Skeletal muscle satellite cell (primary cell): ENCODE measurements around the gene DHX30. TPM values are rescaled to one million over a fixed set of nuclear protein-coding genes. Genes with fewer than 3 reads are reported as not detected.

Source experiments
- H3K27me3 ChIP-seq: 2 replicates; pipeline ENCODE4 v1.7.0; 2013; ENCODE audit warnings: low read length; ENCODE audit not compliant: control insufficient read depth, insufficient read depth
- H3K36me3 ChIP-seq: 2 replicates; pipeline ENCODE4 v1.7.0; 2013; ENCODE audit warnings: mild to moderate bottlenecking, control low read depth, low read length; ENCODE audit not compliant: insufficient read depth
- H3K4me1 ChIP-seq: 2 replicates; pipeline ENCODE4 v1.7.0; 2013; ENCODE audit warnings: low read length; ENCODE audit not compliant: control insufficient read depth, insufficient read depth
- H3K4me2 ChIP-seq: 2 replicates; pipeline ENCODE4 v1.7.0; 2013; ENCODE audit warnings: mild to moderate bottlenecking, low read length
- H3K4me3 ChIP-seq: 2 replicates; pipeline ENCODE4 v1.7.0; 2013; ENCODE audit warnings: low read length
- H3K9ac ChIP-seq: 2 replicates; pipeline ENCODE4 v1.7.0; 2013; ENCODE audit warnings: mild to moderate bottlenecking, low read depth, low read length, moderate library complexity
- H3K9me3 ChIP-seq: replicated peaks from 2 replicates; pipeline ENCODE4 v1.7.0; 2013; ENCODE audit warnings: mild to moderate bottlenecking, control low read depth, low read length
- small RNA-seq: library from RNA; depleted of rRNA; stranded (forward); fragments of <200 nt; gene quantifications from one replicate; pipeline ENCODE3, GENCODE V24; 2012

DHX30 gene

GRCh38 chr3:47892286-47893040 lies 89.5 kb downstream of the DHX30 start:
- H3K4me3 ChIP-seq = no peak overlapping the region
- H3K27me3 ChIP-seq = no peaks in the 10 kb centered on the region
- no peak overlapping the region for H3K9ac ChIP-seq
- peaks cover 57% of the 10 kb centered on the region for H3K36me3 ChIP-seq
- no peak overlapping the region for H3K4me2 ChIP-seq
- no peaks in the 10 kb centered on the region for H3K4me1 ChIP-seq
- H3K9me3 ChIP-seq = no peaks in the 10 kb centered on the region

- Histone ChIP-seq H3K27me3 (no peaks in the 10 kb centered on the region), H3K9ac (no peak overlapping the region), H3K4me1 (no peaks in the 10 kb centered on the region), H3K4me2 (no peak overlapping the region), H3K36me3 (peaks cover 59% of the 10 kb centered on the region), H3K9me3 (no peaks in the 10 kb centered on the region), H3K4me3 (no peak overlapping the region)
Observed at GRCh38 chr3:47895241-47895640, 92.3 kb downstream of the DHX30 start.

- Histone ChIP-seq H3K27me3 (no peaks in the 10 kb centered on the region), H3K36me3 (peaks cover 57% of the 10 kb centered on the region), H3K4me1 (no peaks in the 10 kb centered on the region), H3K4me3 (no peak overlapping the region), H3K9ac (no peak overlapping the region), H3K9me3 (no peaks in the 10 kb centered on the region), H3K4me2 (no peak overlapping the region)
Observed at GRCh38 chr3:47896736-47897135, 93.8 kb downstream of the DHX30 start.

GRCh38 chr3:47897954-47898353 lies 95.0 kb downstream of the DHX30 start:
- no peaks in the 10 kb centered on the region for H3K4me1 ChIP-seq
- no peak overlapping the region for H3K9ac ChIP-seq
- H3K9me3 ChIP-seq = no peaks in the 10 kb centered on the region
- no peak overlapping the region for H3K4me2 ChIP-seq
- peaks cover 50% of the 10 kb centered on the region for H3K36me3 ChIP-seq
- H3K27me3 ChIP-seq = no peaks in the 10 kb centered on the region
- no peak overlapping the region for H3K4me3 ChIP-seq

GRCh38 chr3:47899495-47900108 lies 96.7 kb downstream of the DHX30 start:
- H3K9ac ChIP-seq = no peak overlapping the region
- H3K4me2 ChIP-seq = no peak overlapping the region
- H3K4me3 ChIP-seq = no peak overlapping the region
- H3K4me1 ChIP-seq = no peaks in the 10 kb centered on the region
- H3K27me3 ChIP-seq = no peaks in the 10 kb centered on the region
- H3K9me3 ChIP-seq = no peaks in the 10 kb centered on the region
- H3K36me3 ChIP-seq = peaks cover 45% of the 10 kb centered on the region

Small RNA genes lying within 50 kb of the gene (small RNA-seq; reads per million reads assigned to genes)
- 11.3 reads per million, percentile 91 among the genes with 10 or more reads in this experiment for gene MIR1226
- gene RF02271 = not detected
